ENCODE results near the gene ABCF2.

GRCh38 chr7:151204383-151205032 lies 22.5 kb downstream of the ABCF2 start:
- TF ChIP-seq CTCF (IDR thresholded peaks at IDR 0.05) (no peak), POLR2A (IDR thresholded peaks at IDR 0.05) (no peak), POLR2AphosphoS5 (IDR thresholded peaks at IDR 0.05) (no peak)
